Stimulated activated naive CD4-positive, alpha-beta T cell (primary cell): ENCODE data around the gene ZNF76.
A peak's percentile ranks its signal among the peaks of the same experiment; 100 is the strongest.

ENCODE experiments used
- DNase-seq, 6 experiments: peaks; one replicate each; lab custom pipeline; 2025; lab: John Stamatoyannopoulos, UW

Gene ZNF76

GRCh38 chr6:35259194-35259947 lies at the start of gene ZNF76:
ZNF76 (plus strand) TSS chr6:35259735; CDS start chr6:35281152, 21,417 bp downstream.
- DNase-seq: peak; percentile 86 to 93 (median 90)

- DNase-seq: no peak
Observed at GRCh38 chr6:35213298-35213791, 46.2 kb upstream of the ZNF76 start.

- peak in 2 of 6 experiments; percentile 8 to 9 for DNase-seq
Observed at GRCh38 chr6:35213824-35214756, 45.4 kb upstream of the ZNF76 start, which contains the start of gene SCUBE3. SCUBE3 (plus strand) TSS chr6:35213956; CDS start chr6:35214419, 463 bp downstream.

- DNase-seq: no peak
Observed at GRCh38 chr6:35214869-35215664, 44.5 kb upstream of the ZNF76 start.

GRCh38 chr6:35215665-35216411 lies 43.7 kb upstream of the ZNF76 start:
- no peak for DNase-seq

GRCh38 chr6:35216412-35216732 lies 43.2 kb upstream of the ZNF76 start:
- no peak for DNase-seq

- no peak for DNase-seq
Observed at GRCh38 chr6:35216851-35217811, 42.4 kb upstream of the ZNF76 start.

GRCh38 chr6:35218021-35218420 lies 41.5 kb upstream of the ZNF76 start:
- no peak for DNase-seq

- DNase-seq: no peak
Observed at GRCh38 chr6:35218456-35218855, 41.1 kb upstream of the ZNF76 start.

GRCh38 chr6:35219683-35220326 lies 39.7 kb upstream of the ZNF76 start:
- no peak for DNase-seq

- DNase-seq: no peak
Observed at GRCh38 chr6:35220711-35221110, 38.8 kb upstream of the ZNF76 start.

GRCh38 chr6:35223396-35223795 lies 36.1 kb upstream of the ZNF76 start:
- DNase-seq: no peak

- no peak for DNase-seq
Observed at GRCh38 chr6:35224720-35225119, 34.8 kb upstream of the ZNF76 start.

- DNase-seq: no peak
Observed at GRCh38 chr6:35228481-35228880, 31.1 kb upstream of the ZNF76 start.

GRCh38 chr6:35229304-35229703 lies 30.2 kb upstream of the ZNF76 start:
- no peak for DNase-seq

- DNase-seq: no peak
Observed at GRCh38 chr6:35230498-35230897, 29.0 kb upstream of the ZNF76 start.

- no peak for DNase-seq
Observed at GRCh38 chr6:35230950-35231349, 28.6 kb upstream of the ZNF76 start.

GRCh38 chr6:35231563-35231962 lies 28.0 kb upstream of the ZNF76 start:
- DNase-seq: no peak

GRCh38 chr6:35234901-35235300 lies 24.6 kb upstream of the ZNF76 start:
- no peak for DNase-seq

GRCh38 chr6:35236223-35236622 lies 23.3 kb upstream of the ZNF76 start:
- no peak for DNase-seq
